GM23338 (cell line): ENCODE data around the gene HIVEP1. TPM values are rescaled to one million over a fixed set of nuclear protein-coding genes. Genes with fewer than 3 reads are reported as not detected.

Experiments
- ATAC-seq: fragments of 200-7000 bp; cut with Tn5 transposase; 3 replicates; pipeline ENCODE4 v1.9.1; 2020
- DNase-seq: peaks from one replicate; pipeline ENCODE4 v3.0.0-alpha.2; 2015; ENCODE audit warnings: low spot score
- H2AFZ ChIP-seq: fragments of 200-600 bp; sonication (generic); 2 replicates; pipeline ENCODE4 v1.8.0; 2016; ENCODE audit warnings: antibody characterized with exemption, mild to moderate bottlenecking, moderate library complexity
- H3F3A ChIP-seq: fragments of 200-600 bp; sonication (generic); replicated peaks from 2 replicates; pipeline ENCODE4 v1.8.0; 2017; ENCODE audit warnings: antibody characterized with exemption, mixed run types, low read depth
- H3K27ac ChIP-seq: fragments of 200-600 bp; sonication (generic); 2 replicates; pipeline ENCODE4 v1.6.1; 2016; ENCODE audit warnings: low read depth
- H3K27me3 ChIP-seq: fragments of 200-600 bp; sonication (generic); 2 replicates; pipeline ENCODE4 v1.8.0; 2016; ENCODE audit warnings: mild to moderate bottlenecking, mixed run types, moderate library complexity; ENCODE audit not compliant: insufficient read depth
- H3K36me3 ChIP-seq: fragments of 200-600 bp; sonication (generic); 2 replicates; pipeline ENCODE4 v1.8.0; 2016; ENCODE audit warnings: mild to moderate bottlenecking; ENCODE audit not compliant: insufficient read depth
- H3K4me1 ChIP-seq: fragments of 200-600 bp; sonication (generic); 2 replicates; pipeline ENCODE4 v1.8.0; 2016; ENCODE audit warnings: mild to moderate bottlenecking, moderate library complexity; ENCODE audit not compliant: insufficient read depth
- H3K4me2 ChIP-seq: fragments of 200-600 bp; sonication (generic); 2 replicates; pipeline ENCODE4 v1.7.1; 2017; ENCODE audit warnings: mixed run types
- H3K4me3 ChIP-seq: fragments of 200-600 bp; sonication (generic); 2 replicates; pipeline ENCODE4 v1.6.1; 2016; ENCODE audit warnings: mixed run types
- H3K79me2 ChIP-seq: fragments of 200-600 bp; sonication (generic); replicated peaks from 2 replicates; pipeline ENCODE4 v1.8.0; 2017; ENCODE audit warnings: mild to moderate bottlenecking; ENCODE audit not compliant: insufficient read depth
- H3K9me2 ChIP-seq: fragments of 200-600 bp; sonication (generic); 2 replicates; pipeline ENCODE4 v1.8.0; 2017; ENCODE audit not compliant: insufficient read depth
- H4K20me1 ChIP-seq: fragments of 200-600 bp; sonication (generic); replicated peaks from 2 replicates; pipeline ENCODE4 v1.8.0; 2017; ENCODE audit warnings: mild to moderate bottlenecking; ENCODE audit not compliant: insufficient read depth
- H3K27ac Mint-ChIP-seq: 2 replicates; pipeline ENCODE4 v1.8.0; 2020; ENCODE audit warnings: inconsistent platforms, mild to moderate bottlenecking, moderate library complexity, mixed read lengths
- H3K27me3 Mint-ChIP-seq: 3 replicates; pipeline ENCODE4 v1.8.0; 2022; ENCODE audit warnings: low read depth, mild to moderate bottlenecking, moderate library complexity, mixed read lengths, inconsistent platforms; ENCODE audit not compliant: insufficient read depth, poor library complexity
- H3K36me3 Mint-ChIP-seq: 3 replicates; pipeline ENCODE4 v1.8.0; 2021; ENCODE audit warnings: low read depth, mild to moderate bottlenecking, inconsistent platforms, moderate library complexity, mixed read lengths
- H3K4me1 Mint-ChIP-seq: 3 replicates; pipeline ENCODE4 v1.8.0; 2020; ENCODE audit warnings: mild to moderate bottlenecking, inconsistent platforms, mixed read lengths
- H3K4me3 Mint-ChIP-seq: 3 replicates; pipeline ENCODE4 v1.8.0; 2021; ENCODE audit warnings: moderate library complexity, mild to moderate bottlenecking, inconsistent platforms, mixed read lengths
- H3K9me3 Mint-ChIP-seq: 3 replicates; pipeline ENCODE4 v1.8.0; 2020; ENCODE audit warnings: moderate library complexity, mild to moderate bottlenecking, inconsistent platforms, mixed read lengths
- CREB1 ChIP-seq: fragments of 250-450 bp; sonication (Bioruptor Pico); IDR thresholded peaks from 2 replicates; pipeline ENCODE4 v1.5.0; 2020; ENCODE audit warnings: low read depth, mild to moderate bottlenecking, moderate library complexity
- ETS1 ChIP-seq: IDR thresholded peaks from 2 replicates; pipeline ENCODE4 v1.6.1; 2016; ENCODE audit warnings: antibody characterized with exemption
- EZH2 ChIP-seq: fragments of 200-600 bp; sonication (generic); IDR thresholded peaks from one replicate; pipeline ENCODE4 v1.8.0; 2017; ENCODE audit warnings: antibody characterized with exemption, mild to moderate bottlenecking, low read depth; ENCODE audit not compliant: unreplicated experiment
- EZH2phosphoT487 ChIP-seq: fragments of 200-600 bp; sonication (generic); IDR thresholded peaks from one replicate; pipeline ENCODE4 v1.8.1; 2018; ENCODE audit warnings: antibody characterized with exemption; ENCODE audit not compliant: unreplicated experiment
- JUNB ChIP-seq: IDR thresholded peaks from one replicate; pipeline ENCODE4 v1.6.1; 2016; ENCODE audit warnings: antibody characterized with exemption; ENCODE audit not compliant: unreplicated experiment
- POLR2AphosphoS5 ChIP-seq: IDR thresholded peaks from 2 replicates; pipeline ENCODE4 v1.6.1; 2016; ENCODE audit warnings: antibody characterized with exemption, low read depth
- REST ChIP-seq: IDR thresholded peaks from one replicate; pipeline ENCODE4 v1.6.1; 2018; ENCODE audit warnings: antibody characterized with exemption; ENCODE audit not compliant: unreplicated experiment
- STAT1 ChIP-seq: IDR thresholded peaks from one replicate; pipeline ENCODE4 v1.6.1; 2016; ENCODE audit warnings: antibody characterized with exemption; ENCODE audit not compliant: unreplicated experiment
- ZNF331 ChIP-seq: fragments of 250-450 bp; sonication (Bioruptor Pico); IDR thresholded peaks from 2 replicates; pipeline ENCODE4 v1.5.0; 2020; ENCODE audit warnings: low read depth, mild to moderate bottlenecking, moderate library complexity
- ZNF462 ChIP-seq: fragments of 250-450 bp; sonication (Bioruptor Pico); IDR thresholded peaks from 2 replicates; pipeline ENCODE4 v1.5.0; 2020; ENCODE audit warnings: mild to moderate bottlenecking, moderate library complexity
- polyA plus RNA-seq: library from polyadenylated mRNA; unstranded; fragments of >200 nt; fragmentation: Nextera tagmentation; extraction: Ambion mirVana; gene quantifications from 2 replicates; pipeline ENCODE4 v1.2.1, GENCODE V29; 2016
- total RNA-seq: library from RNA; depleted of rRNA; stranded (reverse); fragments of >200 nt; shearing (Covaris generic); gene quantifications from 2 replicates; pipeline ENCODE4 v1.2.3, GENCODE V29; 2014
- TF ChIP-seq, protein P1 (sequence below), 2 experiments: fragments of 200-600 bp in 1 of 2; sonication (generic) in 1 of 2; conservative IDR thresholded peaks; 2 replicates each; pipeline versions ENCODE4 v1.5.1 to v1.6.1; 2016 to 2017; ENCODE audit warnings: antibody characterized with exemption in 2 of 2, low read depth in 2 of 2, mild to moderate bottlenecking in 2 of 2, moderate library complexity in 1 of 2

Gene HIVEP1
- total and polyA plus RNA-seq, 2 experiments from 2014 or later = 10.1 to 21.7 TPM

- TF ChIP-seq ETS1 (no peak), CREB1 (no peak), REST (no peak), EZH2 (no peak), JUNB (no peak), EZH2phosphoT487 (no peak), STAT1 (no peak), ZNF331 (CRISPR knock-in tag) (no peak)
- TF ChIP-seq, protein P1, sequence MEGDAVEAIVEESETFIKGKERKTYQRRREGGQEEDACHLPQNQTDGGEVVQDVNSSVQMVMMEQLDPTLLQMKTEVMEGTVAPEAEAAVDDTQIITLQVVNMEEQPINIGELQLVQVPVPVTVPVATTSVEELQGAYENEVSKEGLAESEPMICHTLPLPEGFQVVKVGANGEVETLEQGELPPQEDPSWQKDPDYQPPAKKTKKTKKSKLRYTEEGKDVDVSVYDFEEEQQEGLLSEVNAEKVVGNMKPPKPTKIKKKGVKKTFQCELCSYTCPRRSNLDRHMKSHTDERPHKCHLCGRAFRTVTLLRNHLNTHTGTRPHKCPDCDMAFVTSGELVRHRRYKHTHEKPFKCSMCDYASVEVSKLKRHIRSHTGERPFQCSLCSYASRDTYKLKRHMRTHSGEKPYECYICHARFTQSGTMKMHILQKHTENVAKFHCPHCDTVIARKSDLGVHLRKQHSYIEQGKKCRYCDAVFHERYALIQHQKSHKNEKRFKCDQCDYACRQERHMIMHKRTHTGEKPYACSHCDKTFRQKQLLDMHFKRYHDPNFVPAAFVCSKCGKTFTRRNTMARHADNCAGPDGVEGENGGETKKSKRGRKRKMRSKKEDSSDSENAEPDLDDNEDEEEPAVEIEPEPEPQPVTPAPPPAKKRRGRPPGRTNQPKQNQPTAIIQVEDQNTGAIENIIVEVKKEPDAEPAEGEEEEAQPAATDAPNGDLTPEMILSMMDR (conservative IDR thresholded peaks at IDR 0.05; ENCODE audit: low read depth in 2 of 2) = no peak
Measured at GRCh38 chr6:12112540-12113189, 100.6 kb downstream of the HIVEP1 start (continued).

DNA sequence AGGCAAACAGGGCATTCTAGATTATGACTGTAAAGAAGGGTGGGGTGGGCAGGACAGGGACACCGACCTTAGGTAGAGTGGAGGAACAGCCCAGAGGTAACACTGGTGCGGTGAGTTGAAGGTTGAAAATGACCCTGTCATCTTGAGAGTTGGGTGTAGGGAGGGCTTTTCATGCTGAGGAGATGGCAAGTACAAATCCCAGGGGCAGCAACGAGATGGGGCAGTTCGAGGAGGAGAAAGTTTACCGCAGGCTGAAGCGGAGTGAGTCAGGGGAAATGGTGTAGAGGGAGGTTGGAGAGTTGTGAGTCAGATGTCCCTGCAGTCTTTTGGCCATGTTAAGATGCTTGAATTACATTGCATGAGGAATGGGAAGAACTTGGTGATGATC lies 101.1 kb downstream of the HIVEP1 start:
- H3K27me3 Mint-ChIP-seq = no peaks in the 10 kb centered on the region
- no peak overlapping the region for H3K4me3 Mint-ChIP-seq
- DNase-seq (no peak), ATAC-seq (no peak)
- H3K27me3 ChIP-seq = no peaks in the 10 kb centered on the region
- no peaks in the 10 kb centered on the region for H3F3A ChIP-seq
- H3K9me2 ChIP-seq = peaks cover 10% of the 10 kb centered on the region; the same call in 1 of the 2 replicates
- H3K4me1 ChIP-seq = peaks cover 15% of the 10 kb centered on the region
- no peaks in the 10 kb centered on the region; the same call in none of the 2 replicates for H4K20me1 ChIP-seq
- H3K4me3 ChIP-seq = no peak overlapping the region
- H3K79me2 ChIP-seq = peaks cover 9% of the 10 kb centered on the region; the same call in 1 of the 2 replicates
- peak overlapping the region; percentile 48 for H3K27ac Mint-ChIP-seq
- H3K36me3 Mint-ChIP-seq = peaks cover 27% of the 10 kb centered on the region
- peaks cover 2% of the 10 kb centered on the region; the same call in 2 of the 3 replicates for H3K9me3 Mint-ChIP-seq
- H3K36me3 ChIP-seq = peaks cover 5% of the 10 kb centered on the region; the same call in 1 of the 2 replicates
- H3K27ac ChIP-seq = no peak overlapping the region
- no peak overlapping the region for H3K4me2 ChIP-seq
- no peak overlapping the region for H2AFZ ChIP-seq
- peaks cover 32% of the 10 kb centered on the region for H3K4me1 Mint-ChIP-seq
- TF ChIP-seq STAT1 (no peak), POLR2AphosphoS5 (no peak), ZNF462 (CRISPR knock-in tag) (no peak)
